OCI-LY3 (cell line): ENCODE data around the gene MED25.

Experiments used
- H2AFZ ChIP-seq: fragments of 200-600, 300-600 bp; shearing (Covaris generic); 2 replicates; pipeline ENCODE4 v1.6.0; 2014; ENCODE audit warnings: antibody characterized with exemption, low read depth, low read length
- H3K27ac ChIP-seq: fragments of 200-600, 300-600 bp; sonication (generic); 2 replicates; pipeline ENCODE4 v1.5.1; 2014; ENCODE audit warnings: mild to moderate bottlenecking, low read length, moderate library complexity, mixed read lengths
- H3K27me3 ChIP-seq: fragments of 200-600, 300-600 bp; sonication (generic); 2 replicates; pipeline ENCODE4 v1.6.1; 2014; ENCODE audit warnings: low read depth, low read length, mixed read lengths
- H3K36me3 ChIP-seq: fragments of 200-600, 300-600 bp; sonication (generic); replicated peaks from 2 replicates; pipeline ENCODE3; 2014; ENCODE audit warnings: low read depth, low read length, mixed read lengths
- H3K4me1 ChIP-seq: fragments of 300-600, 200-600 bp; sonication (generic); 2 replicates; pipeline ENCODE4 v1.6.1; 2014; ENCODE audit warnings: low read length, mixed read lengths
- H3K4me2 ChIP-seq: fragments of 200-600, 300-600 bp; sonication (generic); 2 replicates; pipeline ENCODE4 v1.6.1; 2014; ENCODE audit warnings: low read length, mixed read lengths
- H3K4me3 ChIP-seq: fragments of 300-600, 200-600 bp; sonication (generic); 2 replicates; pipeline ENCODE4 v1.5.1; 2014; ENCODE audit warnings: antibody characterized with exemption, mild to moderate bottlenecking, low read length, moderate library complexity
- H3K79me2 ChIP-seq: fragments of 300-600, 200-600 bp; shearing (Covaris generic); 2 replicates; pipeline ENCODE4 v1.6.1; 2014; ENCODE audit warnings: mild to moderate bottlenecking, low read length, mixed read lengths
- H3K9ac ChIP-seq: fragments of 300-600, 200-600 bp; shearing (Covaris generic); 2 replicates; pipeline ENCODE4 v1.6.0; 2014; ENCODE audit warnings: mild to moderate bottlenecking, low read length, moderate library complexity
- H3K9me3 ChIP-seq: fragments of 200-600, 300-600 bp; shearing (Covaris generic); 2 replicates; pipeline ENCODE4 v1.6.1; 2014; ENCODE audit warnings: low read length, mixed read lengths; ENCODE audit not compliant: insufficient read depth
- H4K20me1 ChIP-seq: fragments of 200-600, 300-600 bp; sonication (generic); 2 replicates; pipeline ENCODE4 v1.6.1; 2016; ENCODE audit warnings: low read length, mixed read lengths; ENCODE audit not compliant: insufficient read depth
- EZH2phosphoT487 ChIP-seq: fragments of 200-600 bp; shearing (Covaris generic); IDR thresholded peaks from 2 replicates; pipeline ENCODE4 v1.6.1; 2018; ENCODE audit warnings: antibody characterized with exemption, mixed run types, low read depth
- TF ChIP-seq, protein P1 (sequence below): fragments of 200-600, 300-600 bp; sonication (generic); IDR thresholded peaks from 2 replicates; pipeline ENCODE4 v1.5.1; 2014; ENCODE audit warnings: antibody characterized with exemption, low read length, low read depth

The MED25 gene

DNA sequence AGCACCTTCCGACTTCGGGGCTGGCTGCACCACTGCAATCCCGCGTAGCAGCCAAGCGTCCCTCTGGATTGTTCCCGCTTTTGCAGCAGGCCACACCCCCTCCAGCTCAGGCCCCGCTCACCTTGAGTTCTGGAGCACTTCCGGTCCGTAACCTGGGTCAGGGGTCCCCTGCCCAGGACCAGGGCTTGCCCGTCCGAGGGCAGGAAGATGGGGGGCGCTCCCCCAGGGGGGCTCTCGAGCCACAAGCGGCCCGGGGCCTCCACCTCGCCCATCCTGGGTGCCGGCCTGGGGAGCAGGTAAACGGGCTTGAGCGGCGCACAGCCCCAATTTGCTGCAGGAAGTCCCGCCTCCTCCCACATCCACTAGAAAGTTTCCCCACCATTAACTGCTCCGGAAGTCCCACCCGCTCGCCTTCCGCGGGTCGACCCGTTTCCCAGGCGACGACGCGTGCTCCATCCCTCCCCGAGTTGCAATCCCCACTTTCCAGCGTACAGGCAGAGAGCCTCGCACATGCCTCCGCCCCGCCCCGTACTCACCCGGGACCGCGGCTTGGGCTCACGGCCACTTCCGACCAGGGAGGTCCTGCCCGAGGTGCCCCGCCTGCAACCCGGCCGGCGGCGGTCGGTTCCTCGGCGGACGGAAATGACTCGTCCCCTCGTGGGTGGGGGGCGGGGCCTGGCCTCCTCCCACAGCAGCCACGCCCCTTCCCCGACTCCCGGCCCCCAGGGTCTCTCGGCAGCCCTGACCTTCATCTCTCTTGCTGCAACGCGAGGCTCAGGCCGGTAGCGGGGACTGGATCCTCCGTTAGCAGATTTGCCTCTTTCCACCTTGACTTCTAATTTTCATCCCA, 49.1 kb downstream of the MED25 start, which contains the start of gene PNKP:
PNKP (minus strand) TSS at position 644 of the 850 bp plus-strand sequence; CDS start at position 272, 372 bp downstream.
- Histone ChIP-seq H3K9me3 (no peaks in the 10 kb centered on the region), H3K79me2 (peaks cover 26% of the 10 kb centered on the region), H3K4me2 (peak within 1 kb of the TSS; percentile 84), H3K27ac (peak within 1 kb of the TSS; percentile 65), H3K4me1 (peaks cover 8% of the 10 kb centered on the region), H4K20me1 (no peaks in the 10 kb centered on the region), H3K27me3 (no peaks in the 10 kb centered on the region), H3K4me3 (peak within 1 kb of the TSS; percentile 77), H2AFZ (peak within 1 kb of the TSS; percentile 81; the same call in 1 of the 2 replicates), H3K9ac (peak within 1 kb of the TSS; percentile 64), H3K36me3 (peaks cover 31% of the 10 kb centered on the region)
- no peak for TF ChIP-seq EZH2phosphoT487
- TF ChIP-seq, protein P1, sequence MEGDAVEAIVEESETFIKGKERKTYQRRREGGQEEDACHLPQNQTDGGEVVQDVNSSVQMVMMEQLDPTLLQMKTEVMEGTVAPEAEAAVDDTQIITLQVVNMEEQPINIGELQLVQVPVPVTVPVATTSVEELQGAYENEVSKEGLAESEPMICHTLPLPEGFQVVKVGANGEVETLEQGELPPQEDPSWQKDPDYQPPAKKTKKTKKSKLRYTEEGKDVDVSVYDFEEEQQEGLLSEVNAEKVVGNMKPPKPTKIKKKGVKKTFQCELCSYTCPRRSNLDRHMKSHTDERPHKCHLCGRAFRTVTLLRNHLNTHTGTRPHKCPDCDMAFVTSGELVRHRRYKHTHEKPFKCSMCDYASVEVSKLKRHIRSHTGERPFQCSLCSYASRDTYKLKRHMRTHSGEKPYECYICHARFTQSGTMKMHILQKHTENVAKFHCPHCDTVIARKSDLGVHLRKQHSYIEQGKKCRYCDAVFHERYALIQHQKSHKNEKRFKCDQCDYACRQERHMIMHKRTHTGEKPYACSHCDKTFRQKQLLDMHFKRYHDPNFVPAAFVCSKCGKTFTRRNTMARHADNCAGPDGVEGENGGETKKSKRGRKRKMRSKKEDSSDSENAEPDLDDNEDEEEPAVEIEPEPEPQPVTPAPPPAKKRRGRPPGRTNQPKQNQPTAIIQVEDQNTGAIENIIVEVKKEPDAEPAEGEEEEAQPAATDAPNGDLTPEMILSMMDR: no peak

DNA sequence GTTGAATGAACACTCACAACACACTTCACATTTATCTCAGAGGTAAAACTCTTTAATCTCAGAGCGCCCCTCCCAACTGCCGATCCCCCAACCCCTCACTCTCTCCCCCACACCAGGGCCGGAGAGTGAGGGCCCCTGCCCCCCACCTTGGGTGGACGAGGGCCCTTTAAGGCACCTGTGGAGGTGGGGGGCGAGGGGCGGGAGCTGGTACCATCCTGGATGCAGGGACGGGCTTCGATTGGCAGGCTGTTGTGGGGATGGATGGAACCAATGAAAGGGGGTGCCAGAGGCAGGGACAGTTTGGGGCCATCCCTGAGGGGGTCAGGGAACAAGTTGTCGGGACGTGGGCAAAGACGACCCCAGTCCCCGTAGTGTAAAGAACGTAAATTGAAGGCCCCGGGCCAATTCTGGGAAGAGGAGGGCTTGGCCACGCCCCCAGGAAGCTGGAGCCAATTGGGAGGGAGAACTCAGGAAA, 51.0 kb downstream of the MED25 start:
- H3K79me2 ChIP-seq: peaks cover 26% of the 10 kb centered on the region
- H3K9ac ChIP-seq: no peak overlapping the region
- H2AFZ ChIP-seq: no peak overlapping the region

DNA sequence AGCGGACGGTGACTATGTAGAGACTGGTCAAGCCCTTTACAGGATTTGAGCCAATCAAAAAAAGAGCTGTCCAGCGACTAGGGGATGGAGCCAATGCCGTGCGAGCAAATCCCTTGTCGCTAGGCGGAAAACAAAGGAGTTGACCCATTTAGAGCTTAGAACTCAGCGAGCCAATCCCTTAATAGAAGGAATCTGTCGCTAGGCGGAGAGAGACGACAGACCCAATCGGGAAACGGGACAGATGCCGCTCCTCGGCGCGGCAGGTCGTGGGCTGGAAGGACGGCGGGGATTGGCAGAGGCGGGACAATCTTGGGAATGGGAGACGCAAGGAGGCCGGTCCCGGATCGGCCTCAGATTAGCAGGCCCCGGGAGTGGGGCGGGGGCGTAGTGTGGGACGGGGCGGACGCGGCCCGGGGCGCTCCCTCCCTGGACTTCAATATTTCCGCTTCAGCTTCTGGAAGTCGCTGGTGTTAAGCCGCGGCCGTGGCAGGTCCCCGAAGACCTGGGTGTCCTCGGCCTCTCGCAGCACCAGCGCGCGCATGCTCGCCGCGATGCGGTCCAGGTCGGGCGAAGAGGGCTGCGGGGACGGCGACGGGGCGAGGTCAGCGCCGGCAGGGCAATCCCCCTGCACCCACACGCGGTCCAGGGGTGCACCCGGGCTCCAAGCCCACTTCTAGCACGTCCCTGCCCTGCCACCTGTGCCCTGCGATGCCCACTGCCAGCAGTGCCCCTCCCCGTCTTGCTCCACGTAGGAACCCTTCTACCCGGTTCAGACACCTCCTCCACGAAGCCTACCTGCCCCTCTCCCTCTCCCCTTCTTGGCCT, 51.6 kb downstream of the MED25 start:
- H3K27me3 ChIP-seq: no peaks in the 10 kb centered on the region
- no peaks in the 10 kb centered on the region for H4K20me1 ChIP-seq
- peak overlapping the region; percentile 43 for H3K4me2 ChIP-seq
- peaks cover 26% of the 10 kb centered on the region for H3K79me2 ChIP-seq
- no peak for TF ChIP-seq EZH2phosphoT487
- TF ChIP-seq, protein P1: no peak
- H3K9ac ChIP-seq: peak overlapping the region; percentile 26; the same call in 1 of the 2 replicates
- peak overlapping the region; percentile 61 for H3K4me3 ChIP-seq
- H3K9me3 ChIP-seq: no peaks in the 10 kb centered on the region
- peaks cover 8% of the 10 kb centered on the region for H3K36me3 ChIP-seq
- no peak overlapping the region for H3K27ac ChIP-seq
- H3K4me1 ChIP-seq: peaks cover 8% of the 10 kb centered on the region
- no peak overlapping the region for H2AFZ ChIP-seq

More for the DNA sequence above, 51.0 kb downstream of the MED25 start:
- no peaks in the 10 kb centered on the region for H3K27me3 ChIP-seq
- H3K36me3 ChIP-seq: peaks cover 15% of the 10 kb centered on the region
- TF ChIP-seq, protein P1: no peak
- no peak for TF ChIP-seq EZH2phosphoT487
- no peaks in the 10 kb centered on the region for H4K20me1 ChIP-seq
- H3K4me3 ChIP-seq: peak overlapping the region; percentile 61
- peaks cover 8% of the 10 kb centered on the region for H3K4me1 ChIP-seq
- no peak overlapping the region for H3K27ac ChIP-seq
- no peaks in the 10 kb centered on the region for H3K9me3 ChIP-seq
- peak overlapping the region; percentile 46 for H3K4me2 ChIP-seq
